ENCODE measurements around the gene CEACAM20.
A peak's percentile ranks its signal among the peaks of the same experiment; 100 is the strongest.

Gene CEACAM20

DNA sequence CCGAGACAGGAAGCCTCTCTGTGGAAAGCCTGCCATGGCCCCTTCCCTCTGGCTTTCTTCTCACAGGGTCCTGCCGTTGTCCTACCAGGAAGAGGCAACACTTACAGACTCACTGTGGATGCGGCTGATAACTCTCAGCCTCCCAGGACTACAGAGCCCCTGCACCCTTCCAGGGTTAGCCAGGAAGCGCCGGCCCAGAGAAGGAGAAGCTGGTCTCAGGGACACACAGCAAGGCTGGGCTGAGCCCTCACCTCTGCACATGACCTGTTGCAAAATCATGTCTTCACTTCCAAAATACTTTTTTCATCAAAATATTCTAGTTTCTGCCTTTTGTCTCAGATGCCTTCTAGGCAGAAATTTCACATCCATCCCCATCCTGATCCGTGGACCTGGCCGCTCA, 1.9 kb downstream of the CEACAM20 start:
- Histone ChIP-seq H3K4me1 (ENCODE audit: control insufficient read depth in 1 of 2, insufficient read depth in 2 of 2, low read length in 2 of 2) (peaks cover 0 to 16% of the 10 kb centered on the region in 2 donors), H3K4me3 (ENCODE audit: low read depth in 1 of 2, low read length in 2 of 2) (peak overlapping the region in 1 of 2 donors; percentile 29)

DNA sequence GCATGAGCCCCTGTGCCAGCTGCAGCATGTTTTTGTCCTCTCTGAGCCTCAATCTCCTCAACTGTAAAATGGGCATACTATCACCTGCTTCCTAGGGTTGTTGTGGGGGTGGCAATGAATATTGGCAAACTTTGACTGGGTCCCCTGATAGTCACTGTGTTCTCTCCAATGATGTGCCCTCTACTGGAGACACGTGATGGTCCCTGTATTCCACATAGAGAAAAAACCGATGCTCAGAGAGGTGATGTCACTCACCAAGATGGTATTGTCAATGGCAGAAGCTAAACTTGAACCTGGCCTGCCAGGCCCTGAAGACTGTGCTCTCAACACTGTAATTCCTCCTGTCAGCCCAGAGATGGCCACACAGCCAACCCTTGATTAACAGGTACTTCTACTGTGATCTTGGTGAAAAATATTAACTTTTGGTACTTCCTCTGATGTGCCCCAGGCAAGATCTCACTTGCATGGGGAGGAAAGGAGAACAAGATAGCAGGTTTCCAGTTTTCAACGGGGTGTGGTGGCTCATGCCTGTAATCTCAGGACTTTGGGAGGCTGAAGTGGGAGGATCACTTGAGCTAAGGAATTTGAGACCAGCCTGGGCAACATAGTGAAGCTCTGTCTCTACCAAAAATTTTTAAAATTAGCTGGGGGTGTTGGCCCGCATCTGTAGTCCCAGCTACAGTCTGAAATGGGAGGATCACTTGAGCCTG, 3.6 kb downstream of the CEACAM20 start:
- no peak overlapping the region for H3K4me3 ChIP-seq (ENCODE audit: low read depth in 1 of 2, low read length in 2 of 2)
- H3K36me3 ChIP-seq (ENCODE audit: control insufficient read depth in 1 of 2, insufficient read depth in 2 of 2, low read length in 2 of 2) = no peaks in the 10 kb centered on the region
- H3K27me3 ChIP-seq (ENCODE audit: control insufficient read depth in 1 of 2, insufficient read depth in 2 of 2, low read length in 2 of 2) = peaks cover 0 to 4% of the 10 kb centered on the region in 2 donors
- H3K27ac ChIP-seq (ENCODE audit: low read depth, low read length) = no peak overlapping the region
- H3K4me1 ChIP-seq (ENCODE audit: control insufficient read depth in 1 of 2, insufficient read depth in 2 of 2, low read length in 2 of 2) = peaks cover 0 to 14% of the 10 kb centered on the region in 2 donors
- H3K9ac ChIP-seq (ENCODE audit: low read depth in 1 of 2, low read length in 2 of 2) = no peak overlapping the region
- no peaks in the 10 kb centered on the region for H3K9me3 ChIP-seq (ENCODE audit: control insufficient read depth in 1 of 2, low read length in 2 of 2)

More for the DNA sequence above, 1.9 kb downstream of the CEACAM20 start:
- peaks cover 0 to 4% of the 10 kb centered on the region in 2 donors for H3K27me3 ChIP-seq (ENCODE audit: control insufficient read depth in 1 of 2, insufficient read depth in 2 of 2, low read length in 2 of 2)
- H3K36me3 ChIP-seq (ENCODE audit: control insufficient read depth in 1 of 2, insufficient read depth in 2 of 2, low read length in 2 of 2) = no peaks in the 10 kb centered on the region
- no peak overlapping the region for H3K27ac ChIP-seq (ENCODE audit: low read depth, low read length)
- H3K9ac ChIP-seq (ENCODE audit: low read depth in 1 of 2, low read length in 2 of 2) = no peak overlapping the region
- no peaks in the 10 kb centered on the region for H3K9me3 ChIP-seq (ENCODE audit: control insufficient read depth in 1 of 2, low read length in 2 of 2)

DNA sequence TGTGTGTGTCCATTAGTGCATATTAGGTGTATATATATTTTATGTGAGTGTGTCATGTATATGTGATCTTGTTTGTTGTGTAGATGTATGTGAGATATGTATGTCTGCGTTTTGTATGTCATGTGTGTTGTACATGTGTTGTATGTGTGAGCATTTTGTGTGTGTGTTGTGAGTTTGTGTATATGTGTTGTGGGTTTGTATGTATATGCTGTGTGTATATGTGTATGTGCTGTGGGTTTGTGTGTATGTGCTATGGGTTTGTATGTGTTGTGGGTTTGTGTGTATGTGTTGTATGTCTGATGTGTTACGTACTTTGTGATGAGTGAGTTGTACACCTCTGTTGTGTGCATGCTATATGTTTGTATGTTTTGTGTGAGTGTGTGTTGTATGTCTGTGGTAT, 8.1 kb downstream of the CEACAM20 start:
- Histone ChIP-seq H3K27ac (ENCODE audit: low read depth, low read length) (no peak overlapping the region), H3K4me1 (ENCODE audit: control insufficient read depth in 1 of 2, insufficient read depth in 2 of 2, low read length in 2 of 2) (peaks cover 0 to 4% of the 10 kb centered on the region in 2 donors), H3K4me3 (ENCODE audit: low read depth in 1 of 2, low read length in 2 of 2) (no peak overlapping the region), H3K27me3 (ENCODE audit: control insufficient read depth in 1 of 2, insufficient read depth in 2 of 2, low read length in 2 of 2) (peaks cover 4% of the 10 kb centered on the region in 2 donors), H3K9ac (ENCODE audit: low read depth in 1 of 2, low read length in 2 of 2) (no peak overlapping the region), H3K36me3 (ENCODE audit: control insufficient read depth in 1 of 2, insufficient read depth in 2 of 2, low read length in 2 of 2) (no peaks in the 10 kb centered on the region), H3K9me3 (ENCODE audit: control insufficient read depth in 1 of 2, low read length in 2 of 2) (no peaks in the 10 kb centered on the region)

DNA sequence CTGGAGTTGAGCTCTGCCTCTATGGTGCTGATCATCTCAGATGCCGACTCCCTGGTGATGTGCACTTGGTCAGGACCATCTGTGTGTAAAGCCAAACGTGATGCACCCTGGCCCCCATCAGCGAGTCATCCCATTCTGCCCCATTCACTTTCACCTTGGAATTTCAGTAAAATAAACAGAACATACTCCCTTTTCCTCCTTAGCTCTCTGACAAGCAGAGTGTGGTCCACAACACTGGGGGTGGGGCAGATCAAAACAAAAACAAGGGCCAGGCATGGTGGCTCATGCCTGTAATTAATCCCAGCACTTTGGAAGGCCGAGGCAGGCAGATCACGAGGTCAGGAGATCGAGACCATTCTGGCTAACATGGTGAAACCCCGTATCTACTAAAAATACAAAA, 12.3 kb downstream of the CEACAM20 start:
- H3K9me3 ChIP-seq (ENCODE audit: control insufficient read depth in 1 of 2, low read length in 2 of 2) = no peaks in the 10 kb centered on the region
- H3K36me3 ChIP-seq (ENCODE audit: control insufficient read depth in 1 of 2, insufficient read depth in 2 of 2, low read length in 2 of 2) = no peaks in the 10 kb centered on the region
- no peak overlapping the region for H3K9ac ChIP-seq (ENCODE audit: low read depth in 1 of 2, low read length in 2 of 2)
- no peak overlapping the region for H3K27ac ChIP-seq (ENCODE audit: low read depth, low read length)
- peaks cover 0 to 4% of the 10 kb centered on the region in 2 donors for H3K27me3 ChIP-seq (ENCODE audit: control insufficient read depth in 1 of 2, insufficient read depth in 2 of 2, low read length in 2 of 2)
- peaks cover 0 to 4% of the 10 kb centered on the region in 2 donors for H3K4me1 ChIP-seq (ENCODE audit: control insufficient read depth in 1 of 2, insufficient read depth in 2 of 2, low read length in 2 of 2)
- no peak overlapping the region for H3K4me3 ChIP-seq (ENCODE audit: low read depth in 1 of 2, low read length in 2 of 2)

DNA sequence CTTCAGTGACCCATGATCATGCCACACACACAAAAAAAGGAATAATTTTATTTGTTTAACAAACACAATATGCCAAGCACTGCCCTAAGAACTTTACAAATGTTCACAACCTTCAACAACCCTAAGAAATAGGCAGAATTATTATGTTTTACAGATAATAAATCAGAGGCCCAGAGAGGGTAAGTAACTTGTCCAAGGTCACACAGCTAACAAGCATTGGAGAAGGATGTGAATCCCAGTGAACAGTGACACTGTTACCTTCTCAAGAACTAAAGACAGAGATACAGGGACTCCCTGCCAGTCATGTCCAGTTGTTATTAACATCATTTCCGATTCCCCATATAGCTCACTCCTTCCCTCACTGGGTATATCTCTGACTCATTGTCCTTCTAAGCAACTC, 13.6 kb downstream of the CEACAM20 start:
- H3K36me3 ChIP-seq (ENCODE audit: control insufficient read depth in 1 of 2, insufficient read depth in 2 of 2, low read length in 2 of 2) = no peaks in the 10 kb centered on the region
- H3K27me3 ChIP-seq (ENCODE audit: control insufficient read depth in 1 of 2, insufficient read depth in 2 of 2, low read length in 2 of 2) = peaks cover 2 to 4% of the 10 kb centered on the region in 2 donors
- H3K9me3 ChIP-seq (ENCODE audit: control insufficient read depth in 1 of 2, low read length in 2 of 2) = no peaks in the 10 kb centered on the region
- H3K4me3 ChIP-seq (ENCODE audit: low read depth in 1 of 2, low read length in 2 of 2) = no peak overlapping the region
- H3K9ac ChIP-seq (ENCODE audit: low read depth in 1 of 2, low read length in 2 of 2) = no peak overlapping the region
- H3K27ac ChIP-seq (ENCODE audit: low read depth, low read length) = no peak overlapping the region
- H3K4me1 ChIP-seq (ENCODE audit: control insufficient read depth in 1 of 2, insufficient read depth in 2 of 2, low read length in 2 of 2) = peaks cover 0 to 4% of the 10 kb centered on the region in 2 donors

DNA sequence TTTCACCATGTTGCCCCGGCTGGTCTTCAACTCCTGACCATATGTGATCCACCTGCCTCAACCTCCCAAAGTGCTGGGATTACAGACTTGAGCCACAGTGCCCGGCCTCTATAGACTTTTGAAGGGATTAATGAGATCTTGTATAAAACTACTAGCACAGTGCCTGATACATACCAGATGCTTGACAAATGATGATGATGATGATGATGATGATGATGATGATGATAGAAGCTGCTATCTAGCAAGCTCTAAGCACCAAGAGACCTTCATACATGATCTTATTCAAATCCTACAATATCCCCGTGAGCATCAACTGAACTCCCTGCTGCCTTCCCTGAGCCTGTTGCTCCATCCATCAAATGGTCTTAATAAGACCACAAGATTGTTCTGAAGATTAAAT, 14.4 kb downstream of the CEACAM20 start:
- H3K4me1 ChIP-seq (ENCODE audit: control insufficient read depth in 1 of 2, insufficient read depth in 2 of 2, low read length in 2 of 2) = peaks cover 0 to 4% of the 10 kb centered on the region in 2 donors
- no peaks in the 10 kb centered on the region for H3K9me3 ChIP-seq (ENCODE audit: control insufficient read depth in 1 of 2, low read length in 2 of 2)
- no peak overlapping the region for H3K9ac ChIP-seq (ENCODE audit: low read depth in 1 of 2, low read length in 2 of 2)
- no peak overlapping the region for H3K4me3 ChIP-seq (ENCODE audit: low read depth in 1 of 2, low read length in 2 of 2)
- no peaks in the 10 kb centered on the region for H3K36me3 ChIP-seq (ENCODE audit: control insufficient read depth in 1 of 2, insufficient read depth in 2 of 2, low read length in 2 of 2)
- peaks cover 4% of the 10 kb centered on the region in 2 donors for H3K27me3 ChIP-seq (ENCODE audit: control insufficient read depth in 1 of 2, insufficient read depth in 2 of 2, low read length in 2 of 2)
- no peak overlapping the region for H3K27ac ChIP-seq (ENCODE audit: low read depth, low read length)

DNA sequence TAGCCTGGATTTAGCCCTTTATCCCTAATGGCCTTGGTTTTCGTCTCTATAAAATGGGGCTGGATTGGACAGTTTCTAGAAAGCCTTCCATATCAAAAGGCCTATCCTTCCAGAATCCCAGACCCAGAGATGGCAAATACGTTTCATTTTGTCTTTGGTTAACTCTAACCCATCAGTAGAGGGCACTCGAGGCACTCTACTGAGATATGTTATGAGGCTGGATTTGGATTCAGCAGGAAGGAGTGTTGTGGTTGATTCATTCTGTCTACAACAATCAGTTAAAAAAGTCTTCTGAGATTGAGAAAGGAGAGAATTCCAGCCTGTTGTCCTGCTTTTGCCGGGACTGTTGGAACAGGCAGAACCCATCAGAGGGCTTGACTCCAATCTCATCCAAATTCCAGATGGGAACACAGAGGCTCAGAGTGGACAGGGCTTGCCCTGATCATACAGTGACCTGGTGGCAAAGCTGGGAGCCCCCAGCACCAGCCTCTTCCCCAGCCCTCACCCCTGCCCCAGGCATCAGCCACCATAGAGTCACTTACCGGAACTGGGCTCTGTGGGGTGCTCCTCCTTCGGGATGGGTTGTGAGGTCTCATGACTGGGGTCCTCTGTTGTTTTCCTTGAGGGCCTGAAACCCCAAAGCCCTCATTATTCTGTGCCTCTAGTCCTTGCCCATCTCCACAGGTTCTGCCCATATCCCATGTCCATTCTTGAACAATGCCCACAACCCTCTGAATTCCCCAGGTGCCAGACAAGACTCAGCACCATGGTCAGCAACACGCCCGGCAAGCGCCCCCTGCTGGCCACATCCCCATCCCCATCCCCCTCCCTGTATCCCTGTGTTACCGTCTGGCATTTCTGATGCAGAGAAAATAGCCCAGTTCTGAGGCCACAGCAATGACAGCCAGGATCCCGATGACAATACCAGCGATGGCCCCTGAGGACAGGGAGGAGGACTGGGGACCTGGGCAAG, 16.9 kb downstream of the CEACAM20 start:
- H3K9me3 ChIP-seq (ENCODE audit: control insufficient read depth in 1 of 2, low read length in 2 of 2) = no peaks in the 10 kb centered on the region

DNA sequence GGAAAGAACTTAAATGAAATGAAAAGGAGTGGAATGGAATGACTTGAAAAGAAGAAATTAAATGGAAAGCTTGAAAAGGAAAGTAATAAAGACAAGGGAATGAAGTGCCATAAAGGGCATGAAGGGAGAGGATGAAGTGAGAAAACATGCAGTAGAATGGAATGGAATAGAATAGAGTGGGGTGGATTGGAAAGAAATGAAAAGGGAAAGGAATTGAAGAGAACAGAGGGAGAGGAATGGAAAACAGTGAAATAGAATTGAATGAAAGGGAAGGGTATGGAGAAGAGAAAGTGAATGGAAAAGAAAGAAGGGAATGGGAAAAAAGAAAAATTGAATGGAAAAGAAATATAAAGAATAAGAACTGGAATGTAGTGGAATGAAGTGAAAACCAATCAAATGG, 20.0 kb downstream of the CEACAM20 start:
- Histone ChIP-seq H3K9me3 (ENCODE audit: control insufficient read depth in 1 of 2, low read length in 2 of 2) (peaks cover 0 to 3% of the 10 kb centered on the region in 2 donors), H3K9ac (ENCODE audit: low read depth in 1 of 2, low read length in 2 of 2) (no peak overlapping the region), H3K4me3 (ENCODE audit: low read depth in 1 of 2, low read length in 2 of 2) (no peak overlapping the region), H3K27ac (ENCODE audit: low read depth, low read length) (no peak overlapping the region), H3K4me1 (ENCODE audit: control insufficient read depth in 1 of 2, insufficient read depth in 2 of 2, low read length in 2 of 2) (no peaks in the 10 kb centered on the region), H3K36me3 (ENCODE audit: control insufficient read depth in 1 of 2, insufficient read depth in 2 of 2, low read length in 2 of 2) (no peaks in the 10 kb centered on the region), H3K27me3 (ENCODE audit: control insufficient read depth in 1 of 2, insufficient read depth in 2 of 2, low read length in 2 of 2) (peaks cover 0 to 4% of the 10 kb centered on the region in 2 donors)

More for the DNA sequence above, 16.9 kb downstream of the CEACAM20 start:
- H3K27ac ChIP-seq (ENCODE audit: low read depth, low read length) = no peak overlapping the region
- H3K4me3 ChIP-seq (ENCODE audit: low read depth in 1 of 2, low read length in 2 of 2) = no peak overlapping the region
- no peaks in the 10 kb centered on the region for H3K36me3 ChIP-seq (ENCODE audit: control insufficient read depth in 1 of 2, insufficient read depth in 2 of 2, low read length in 2 of 2)
- H3K9ac ChIP-seq (ENCODE audit: low read depth in 1 of 2, low read length in 2 of 2) = no peak overlapping the region
- H3K4me1 ChIP-seq (ENCODE audit: control insufficient read depth in 1 of 2, insufficient read depth in 2 of 2, low read length in 2 of 2) = peaks cover 0 to 4% of the 10 kb centered on the region in 2 donors
- H3K27me3 ChIP-seq (ENCODE audit: control insufficient read depth in 1 of 2, insufficient read depth in 2 of 2, low read length in 2 of 2) = peaks cover 4% of the 10 kb centered on the region in 2 donors

DNA sequence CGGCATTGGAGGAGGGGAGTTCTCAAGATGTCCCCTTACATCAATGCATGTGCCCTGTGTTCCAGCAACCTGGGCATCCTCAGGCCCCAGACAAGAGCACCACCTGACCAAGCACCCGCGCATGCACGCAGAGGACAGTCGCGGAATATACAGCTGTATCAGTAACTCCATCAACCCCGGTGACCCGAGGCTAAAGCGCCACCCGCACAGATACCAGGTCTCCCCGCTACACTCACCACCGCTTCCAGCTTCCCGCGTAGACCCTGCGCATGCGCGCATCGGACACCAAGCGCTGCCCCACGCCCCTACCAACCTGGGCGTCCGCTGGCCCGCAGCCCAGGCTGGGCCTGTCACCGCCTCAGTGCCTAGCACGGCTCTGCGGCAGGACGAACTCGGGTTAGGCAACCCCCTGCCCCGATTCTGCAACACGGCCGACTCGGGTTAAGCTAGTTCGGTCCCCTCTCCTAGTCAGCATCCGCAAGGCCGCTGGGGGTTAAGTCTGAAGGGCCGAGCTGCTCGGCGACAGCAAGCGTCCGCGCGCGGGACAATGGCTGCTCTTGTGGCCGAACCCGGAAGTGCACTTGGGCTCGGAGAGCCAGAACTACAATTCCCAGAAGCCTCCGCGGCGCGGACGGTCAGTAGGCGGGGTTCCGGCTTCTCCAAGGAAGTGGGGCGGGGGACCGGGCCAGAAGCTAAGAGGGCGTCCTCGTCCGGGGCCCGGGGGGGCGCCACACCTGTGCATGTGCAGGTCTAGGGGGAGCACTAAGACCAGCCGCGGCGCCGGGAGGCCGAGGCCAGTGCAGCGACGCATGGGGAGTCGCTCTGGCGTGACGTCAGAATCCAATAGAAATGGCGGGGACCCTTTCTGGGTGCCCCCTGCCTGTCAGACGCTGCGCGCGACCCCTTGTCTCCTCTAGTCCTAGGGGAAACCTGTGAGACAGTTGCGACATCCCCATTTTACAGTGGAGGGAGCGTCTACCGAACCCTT, 29.2 kb downstream of the CEACAM20 start, which contains the start of gene ZNF180:
ZNF180 (minus strand) TSS at position 561 of the 988 bp plus-strand sequence. CDS start 3,188 bp downstream, outside the sequence.
- Histone ChIP-seq H3K27ac (ENCODE audit: low read depth, low read length) (peak within 1 kb of the TSS; percentile 80), H3K9ac (ENCODE audit: low read depth in 1 of 2, low read length in 2 of 2) (peak within 1 kb of the TSS; percentile 75 to 83), H3K36me3 (ENCODE audit: control insufficient read depth in 1 of 2, insufficient read depth in 2 of 2, low read length in 2 of 2) (peaks cover 19 to 25% of the 10 kb centered on the region in 2 donors), H3K9me3 (ENCODE audit: control insufficient read depth in 1 of 2, low read length in 2 of 2) (peaks cover 30 to 34% of the 10 kb centered on the region in 2 donors), H3K4me3 (ENCODE audit: low read depth in 1 of 2, low read length in 2 of 2) (peak within 1 kb of the TSS; percentile 82 to 85), H3K4me1 (ENCODE audit: control insufficient read depth in 1 of 2, insufficient read depth in 2 of 2, low read length in 2 of 2) (peaks cover 10 to 12% of the 10 kb centered on the region in 2 donors), H3K27me3 (ENCODE audit: control insufficient read depth in 1 of 2, insufficient read depth in 2 of 2, low read length in 2 of 2) (no peaks in the 10 kb centered on the region)
